Activated naive CD8-positive, alpha-beta T cell treated with anti-CD3 and anti-CD28 coated beads for 36 hours (primary cell): Measurements from ENCODE around the gene TRAF3IP1. TPM values are rescaled to one million over a fixed set of nuclear protein-coding genes. Genes with fewer than 3 reads are reported as not detected.
"Not testable (repeated sequence)": the region's sequence is repeated elsewhere in the genome, so short reads cannot be mapped to it uniquely, and the experiment has no call there.

ENCODE experiments used
- DNase-seq: peaks from one replicate; pipeline ENCODE4 v3.0.0; 2021
- H3K27ac Mint-ChIP-seq: one replicate; pipeline ENCODE4 v1.8.0; 2022; ENCODE audit warnings: mild to moderate bottlenecking, moderate library complexity, mixed read lengths
- H3K27me3 Mint-ChIP-seq: one replicate; pipeline ENCODE4 v1.8.0; 2022; ENCODE audit warnings: mild to moderate bottlenecking, mixed read lengths
- H3K36me3 Mint-ChIP-seq: one replicate; pipeline ENCODE4 v1.8.0; 2021; ENCODE audit warnings: mild to moderate bottlenecking, mixed read lengths
- H3K4me1 Mint-ChIP-seq: one replicate; pipeline ENCODE4 v1.8.0; 2021; ENCODE audit warnings: mixed read lengths
- H3K4me3 Mint-ChIP-seq: one replicate; pipeline ENCODE4 v1.8.0; 2022; ENCODE audit warnings: mild to moderate bottlenecking, moderate library complexity, mixed read lengths
- H3K9me3 Mint-ChIP-seq: one replicate; pipeline ENCODE4 v1.8.0; 2022; ENCODE audit warnings: mixed read lengths
- total RNA-seq, 2 experiments: library from RNA; stranded (reverse); gene quantifications; one replicate each; pipeline ENCODE4 v1.2.3, GENCODE V29; 2021

TRAF3IP1 gene
- total RNA-seq, 2 experiments from 2014 or later = 8.4 to 11.0 TPM

DNA sequence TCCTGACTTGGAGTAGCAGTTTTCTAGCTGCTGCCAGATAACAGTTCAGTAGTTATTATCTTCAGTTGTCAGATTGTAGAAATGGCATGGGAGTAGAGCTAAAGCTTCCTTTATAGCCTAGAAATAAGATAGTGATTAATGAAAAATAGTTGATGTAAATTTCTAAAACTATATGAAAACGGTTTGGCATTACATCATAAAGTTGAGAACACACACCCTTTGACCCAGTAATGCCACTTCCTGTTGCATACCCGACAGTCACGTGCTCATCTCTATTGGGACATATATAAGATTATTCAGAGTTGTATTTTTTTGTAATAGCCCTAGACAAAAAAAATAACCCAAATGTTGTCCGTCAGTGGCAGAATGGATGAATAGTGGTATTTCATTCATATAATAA lies 67.0 kb downstream of the TRAF3IP1 start:
- Mint-ChIP-seq H3K27ac (no peak overlapping the region), H3K4me3 (no peak overlapping the region), H3K4me1 (no peaks in the 10 kb centered on the region), H3K9me3 (no peaks in the 10 kb centered on the region), H3K36me3 (peaks cover 7% of the 10 kb centered on the region), H3K27me3 (no peaks in the 10 kb centered on the region)
- no peak for DNase-seq

DNA sequence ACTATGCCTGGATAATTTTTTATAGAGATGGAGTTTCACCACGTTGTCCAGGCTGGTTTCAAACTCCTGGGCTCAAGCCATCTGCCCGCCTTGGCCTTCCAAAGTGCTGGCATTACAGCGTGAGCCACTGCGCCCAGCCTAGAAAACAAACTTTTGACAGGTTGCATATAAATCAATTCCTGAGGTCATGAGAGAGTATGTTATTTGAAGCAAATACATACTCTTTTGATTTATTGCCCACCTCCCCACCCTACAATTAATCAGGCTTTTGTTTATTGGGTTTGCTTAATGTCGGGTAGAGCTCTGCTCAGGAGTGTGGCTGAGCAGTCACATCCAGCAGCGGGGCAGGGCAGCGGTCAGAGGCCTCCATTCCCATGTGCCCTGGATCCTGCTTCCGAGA lies 68.5 kb downstream of the TRAF3IP1 start:
- Mint-ChIP-seq H3K27ac (no peak overlapping the region), H3K4me1 (no peaks in the 10 kb centered on the region), H3K9me3 (no peaks in the 10 kb centered on the region), H3K4me3 (no peak overlapping the region), H3K27me3 (no peaks in the 10 kb centered on the region), H3K36me3 (peaks cover 4% of the 10 kb centered on the region)
- DNase-seq = no peak

DNA sequence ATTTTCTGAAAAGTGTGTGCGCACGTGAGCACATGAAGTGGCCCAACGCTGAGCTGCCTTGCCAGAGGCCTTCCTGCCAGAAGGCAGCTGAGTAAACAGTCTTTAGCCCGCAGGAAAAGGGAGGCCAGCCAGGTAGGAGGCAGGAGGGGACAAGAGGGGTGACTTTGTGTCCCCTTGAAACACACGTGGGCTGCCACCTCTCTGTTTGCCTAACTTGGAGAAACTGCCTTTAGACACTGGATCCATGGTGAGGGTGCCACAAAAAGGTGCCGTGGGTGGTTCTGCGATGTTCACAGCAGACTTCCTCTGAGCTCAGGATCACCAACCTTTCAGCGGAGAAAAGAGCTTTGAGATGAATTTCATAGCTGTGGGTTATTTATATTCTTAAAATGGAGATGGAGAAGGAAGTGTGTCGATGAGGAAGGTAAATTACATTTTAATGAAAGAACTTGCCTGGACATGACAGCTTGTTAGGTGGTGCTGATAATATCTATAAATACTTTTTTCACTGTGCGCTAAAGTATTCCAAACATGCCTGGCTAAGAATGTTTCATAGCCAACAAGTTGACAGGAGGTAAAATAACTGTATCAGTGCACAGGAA lies 69.8 kb downstream of the TRAF3IP1 start:
- no peaks in the 10 kb centered on the region for H3K4me1 Mint-ChIP-seq
- H3K36me3 Mint-ChIP-seq = no peaks in the 10 kb centered on the region
- H3K4me3 Mint-ChIP-seq = no peak overlapping the region
- no peak overlapping the region for H3K27ac Mint-ChIP-seq
- no peak for DNase-seq
- no peaks in the 10 kb centered on the region for H3K27me3 Mint-ChIP-seq
- H3K9me3 Mint-ChIP-seq = no peaks in the 10 kb centered on the region

DNA sequence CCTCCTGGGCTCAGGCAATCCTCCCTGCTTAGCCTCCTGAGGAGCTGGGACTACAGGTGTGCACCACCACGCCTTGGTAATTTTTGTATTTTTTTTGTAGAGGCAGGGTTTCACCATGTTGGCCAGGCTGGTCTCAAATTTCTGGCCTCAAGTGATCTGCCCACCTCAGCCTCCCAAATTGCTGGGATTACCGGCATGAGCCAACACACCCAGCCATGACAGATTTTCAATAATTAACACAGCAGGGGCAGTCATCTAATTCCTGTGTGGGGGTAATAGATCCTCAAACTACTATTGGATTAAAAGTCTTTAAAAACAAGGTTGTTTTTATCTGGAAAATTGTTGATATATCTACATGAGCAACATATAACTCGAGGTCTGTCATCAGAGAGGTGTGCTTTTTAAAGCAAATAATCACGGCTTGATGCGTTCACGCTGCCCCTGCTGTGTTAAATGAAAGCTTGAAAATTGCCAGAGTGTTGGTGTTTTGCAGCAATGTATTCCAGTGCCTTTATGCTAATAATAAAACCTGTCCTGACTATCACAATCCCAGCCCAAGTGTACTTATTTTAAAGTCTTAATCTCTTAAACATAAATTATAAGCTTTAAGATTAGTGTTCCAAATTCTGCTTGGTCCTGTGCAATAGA lies 70.8 kb downstream of the TRAF3IP1 start:
- H3K27ac Mint-ChIP-seq = no peak overlapping the region
- no peaks in the 10 kb centered on the region for H3K36me3 Mint-ChIP-seq
- H3K27me3 Mint-ChIP-seq = no peaks in the 10 kb centered on the region
- no peaks in the 10 kb centered on the region for H3K4me1 Mint-ChIP-seq
- DNase-seq = no peak
- no peak overlapping the region for H3K4me3 Mint-ChIP-seq
- H3K9me3 Mint-ChIP-seq = no peaks in the 10 kb centered on the region

DNA sequence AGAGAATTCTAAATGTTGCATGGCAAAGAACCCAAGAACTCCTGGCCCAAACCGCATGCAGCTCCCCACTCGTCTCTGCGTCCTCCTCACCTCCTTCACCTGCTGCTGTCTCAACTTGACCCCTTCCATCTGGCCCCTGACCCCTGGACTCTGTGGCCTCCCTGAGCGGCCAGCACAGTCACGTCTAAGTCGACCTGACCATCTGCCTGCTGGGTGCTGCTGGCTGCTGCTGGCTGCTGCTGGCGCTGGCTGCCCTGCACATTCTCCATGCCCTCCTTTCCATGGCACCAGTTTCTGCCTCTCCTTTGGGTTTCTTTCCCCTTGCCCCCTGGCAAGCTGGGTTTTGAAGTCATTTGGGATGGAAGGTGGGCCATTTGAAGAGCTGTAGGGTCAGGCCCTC lies 76.3 kb downstream of the TRAF3IP1 start:
- Mint-ChIP-seq H3K27me3 (no peaks in the 10 kb centered on the region), H3K9me3 (no peaks in the 10 kb centered on the region), H3K27ac (no peak overlapping the region), H3K4me1 (no peaks in the 10 kb centered on the region), H3K4me3 (no peak overlapping the region), H3K36me3 (no peaks in the 10 kb centered on the region)
- no peak for DNase-seq

DNA sequence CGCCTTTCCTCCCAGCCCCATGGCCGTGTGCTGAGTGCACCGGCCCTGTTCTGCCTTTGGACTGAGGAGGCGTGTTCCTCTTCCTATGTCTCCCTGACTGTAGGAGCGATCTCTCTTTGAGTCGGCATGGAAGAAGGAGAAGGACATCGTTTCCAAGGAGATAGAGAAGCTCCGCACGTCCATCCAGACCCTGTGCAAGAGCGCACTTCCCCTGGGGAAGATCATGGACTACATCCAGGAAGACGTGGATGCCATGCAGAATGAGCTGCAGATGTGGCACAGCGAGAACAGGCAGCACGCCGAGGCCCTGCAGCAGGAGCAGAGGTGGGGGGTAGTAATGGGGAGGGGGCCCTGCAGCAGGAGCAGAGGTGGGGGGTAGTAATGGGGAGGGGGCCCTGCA lies 77.0 kb downstream of the TRAF3IP1 start:
- H3K27me3 Mint-ChIP-seq = no peaks in the 10 kb centered on the region
- H3K4me1 Mint-ChIP-seq = no peaks in the 10 kb centered on the region
- H3K36me3 Mint-ChIP-seq = no peaks in the 10 kb centered on the region
- H3K4me3 Mint-ChIP-seq = no peak overlapping the region
- H3K27ac Mint-ChIP-seq = no peak overlapping the region
- DNase-seq = no peak
- no peaks in the 10 kb centered on the region for H3K9me3 Mint-ChIP-seq

DNA sequence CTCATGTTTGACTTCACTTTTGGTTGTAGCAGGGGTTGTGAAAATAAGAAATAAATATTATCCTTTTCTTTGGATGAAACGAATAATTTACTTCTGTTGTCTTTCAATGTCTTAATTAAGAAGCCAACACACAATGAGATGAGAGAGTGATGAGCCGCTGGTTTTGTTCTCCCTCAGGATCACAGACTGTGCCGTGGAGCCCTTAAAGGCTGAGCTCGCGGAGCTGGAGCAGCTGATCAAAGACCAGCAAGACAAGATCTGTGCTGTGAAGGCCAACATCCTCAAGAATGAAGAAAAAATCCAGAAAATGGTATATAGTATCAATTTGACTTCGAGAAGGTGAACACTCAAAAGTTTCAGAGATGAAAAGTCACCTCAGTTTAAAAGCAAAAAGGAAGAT lies 78.3 kb downstream of the TRAF3IP1 start:
- H3K36me3 Mint-ChIP-seq = no peaks in the 10 kb centered on the region
- no peak overlapping the region for H3K4me3 Mint-ChIP-seq

DNA sequence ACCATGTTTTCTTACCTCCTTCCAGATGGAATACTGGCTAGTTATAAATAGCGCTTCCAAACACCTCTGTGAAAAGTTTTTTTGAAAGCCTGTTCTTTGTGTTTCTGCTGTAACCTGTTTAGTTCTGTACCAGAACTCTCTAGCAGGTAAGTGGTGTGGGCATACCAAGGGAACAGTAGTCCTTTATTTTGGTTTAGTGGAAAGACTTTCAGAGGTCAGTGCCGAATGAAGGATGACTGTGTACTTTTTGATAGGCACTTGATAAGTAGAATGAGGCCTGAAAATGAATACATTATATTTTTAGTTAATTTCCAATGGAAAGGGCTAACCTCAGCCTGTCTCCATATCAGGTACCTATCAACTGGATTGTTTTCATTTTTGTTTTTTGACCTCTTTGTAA lies 78.8 kb downstream of the TRAF3IP1 start:
- no peaks in the 10 kb centered on the region for H3K4me1 Mint-ChIP-seq
- DNase-seq = no peak
- H3K9me3 Mint-ChIP-seq = no peaks in the 10 kb centered on the region
- no peaks in the 10 kb centered on the region for H3K27me3 Mint-ChIP-seq
- no peak overlapping the region for H3K4me3 Mint-ChIP-seq
- H3K27ac Mint-ChIP-seq = no peak overlapping the region
- H3K36me3 Mint-ChIP-seq = no peaks in the 10 kb centered on the region

More for the DNA sequence above, 78.3 kb downstream of the TRAF3IP1 start:
- Mint-ChIP-seq H3K9me3 (no peaks in the 10 kb centered on the region), H3K27ac (no peak overlapping the region), H3K27me3 (no peaks in the 10 kb centered on the region), H3K4me1 (no peaks in the 10 kb centered on the region)
- DNase-seq = no peak

DNA sequence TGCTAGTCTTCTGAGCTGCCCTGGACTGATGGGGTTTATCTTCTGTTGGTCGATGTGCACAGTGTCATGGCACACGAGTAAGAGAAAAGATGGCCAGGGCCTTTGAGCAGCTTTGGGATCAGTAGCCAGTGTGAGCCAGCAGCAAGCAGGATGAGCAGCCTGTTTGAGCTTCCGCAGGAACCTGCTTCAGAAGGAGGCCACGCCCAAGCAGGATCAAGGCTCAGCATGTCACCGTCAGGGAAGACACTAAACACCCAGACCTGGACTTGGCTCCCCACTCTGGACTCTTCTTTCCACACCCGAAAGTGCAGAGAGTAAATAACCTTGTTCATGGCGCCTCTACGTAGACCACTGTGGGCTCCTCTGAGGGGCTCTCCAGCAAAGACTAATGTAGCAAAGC lies 81.2 kb downstream of the TRAF3IP1 start:
- Mint-ChIP-seq H3K4me1 (peaks cover 6% of the 10 kb centered on the region), H3K4me3 (no peak overlapping the region), H3K36me3 (no peaks in the 10 kb centered on the region), H3K27ac (no peak overlapping the region), H3K9me3 (no peaks in the 10 kb centered on the region), H3K27me3 (no peaks in the 10 kb centered on the region)
- no peak for DNase-seq

DNA sequence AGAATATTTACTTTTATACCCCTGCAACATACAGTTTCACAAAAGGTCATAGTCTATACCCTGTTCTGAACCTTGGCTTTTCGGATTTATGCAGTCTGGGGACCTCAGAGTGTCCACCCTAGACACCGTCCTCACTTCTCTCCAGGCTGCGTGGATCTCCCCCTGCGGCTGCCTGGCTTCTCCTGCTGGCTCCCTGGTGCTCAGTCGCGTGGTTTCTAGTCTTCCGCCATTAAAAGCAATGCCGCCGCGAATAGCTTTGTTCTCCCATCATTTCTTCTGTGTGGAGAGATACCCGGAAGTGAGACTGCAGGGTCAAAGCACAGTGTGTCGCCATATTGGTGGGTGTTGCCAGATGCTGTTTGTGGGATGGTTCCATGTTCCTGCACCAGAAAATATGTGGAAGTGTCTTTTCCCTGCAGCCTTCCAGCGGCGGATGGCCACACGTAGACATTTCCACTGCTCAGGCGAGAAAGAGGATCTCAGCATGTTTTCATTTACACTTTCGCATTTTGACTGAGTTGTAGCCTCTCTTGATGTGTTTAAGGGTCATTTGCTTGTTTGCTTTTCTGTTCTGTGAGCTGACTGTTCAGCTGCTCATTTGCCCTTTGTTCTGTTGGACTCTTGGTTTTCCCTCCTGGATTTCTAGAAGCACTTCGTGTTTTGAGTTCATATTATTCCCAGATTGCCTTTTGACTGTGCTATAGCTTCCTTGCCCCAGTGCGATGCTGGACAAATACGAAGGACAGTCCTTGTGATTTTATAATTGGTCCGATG lies 83.5 kb downstream of the TRAF3IP1 start:
- Mint-ChIP-seq H3K27me3 (no peaks in the 10 kb centered on the region), H3K36me3 (no peaks in the 10 kb centered on the region), H3K4me1 (peaks cover 6% of the 10 kb centered on the region), H3K9me3 (no peaks in the 10 kb centered on the region), H3K4me3 (no peak overlapping the region), H3K27ac (no peak overlapping the region)
- no peak for DNase-seq

DNA sequence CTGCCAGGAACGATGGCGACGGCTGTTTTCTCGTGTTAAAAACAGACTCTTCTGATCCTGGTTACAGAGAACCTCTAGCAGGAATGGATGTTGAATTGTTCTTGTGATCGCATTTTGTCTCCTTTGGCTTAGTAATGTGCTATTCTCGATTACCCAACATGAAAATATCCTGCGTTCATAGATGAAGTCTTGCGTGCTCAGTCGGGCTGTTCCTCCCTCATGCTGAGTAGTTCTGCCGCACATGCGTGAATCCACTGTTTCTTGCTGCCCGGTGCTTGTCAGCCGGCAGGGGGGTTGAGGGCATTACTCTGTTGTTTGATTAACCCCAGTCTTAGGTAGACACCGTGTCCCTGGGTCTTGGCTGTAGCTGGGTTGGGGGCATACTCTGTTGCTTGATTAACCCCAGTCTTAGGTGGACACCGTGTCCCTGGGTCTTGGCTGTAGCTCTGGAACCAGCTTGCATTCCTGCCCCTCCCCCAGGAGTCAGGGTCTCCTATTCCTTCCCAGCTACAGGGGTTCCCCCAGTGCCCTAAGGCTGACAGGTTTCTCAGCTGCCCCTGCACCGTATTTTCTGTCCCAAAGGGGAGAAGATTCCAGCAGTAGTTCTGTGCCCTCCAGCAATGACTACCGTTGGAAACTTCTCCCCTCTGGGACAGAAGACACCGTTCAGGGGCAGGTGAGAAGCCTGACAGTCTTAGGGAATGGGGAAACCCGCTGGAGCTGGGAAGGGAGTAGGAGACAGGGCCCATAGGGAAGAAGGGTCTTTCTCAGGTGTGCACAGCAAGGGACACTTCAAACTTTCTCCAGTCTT lies 84.3 kb downstream of the TRAF3IP1 start:
- no peak overlapping the region for H3K4me3 Mint-ChIP-seq
- no peak overlapping the region for H3K27ac Mint-ChIP-seq
- H3K9me3 Mint-ChIP-seq = no peaks in the 10 kb centered on the region
- DNase-seq = no peak
- H3K4me1 Mint-ChIP-seq = peaks cover 6% of the 10 kb centered on the region
- no peaks in the 10 kb centered on the region for H3K27me3 Mint-ChIP-seq
- H3K36me3 Mint-ChIP-seq = no peaks in the 10 kb centered on the region

DNA sequence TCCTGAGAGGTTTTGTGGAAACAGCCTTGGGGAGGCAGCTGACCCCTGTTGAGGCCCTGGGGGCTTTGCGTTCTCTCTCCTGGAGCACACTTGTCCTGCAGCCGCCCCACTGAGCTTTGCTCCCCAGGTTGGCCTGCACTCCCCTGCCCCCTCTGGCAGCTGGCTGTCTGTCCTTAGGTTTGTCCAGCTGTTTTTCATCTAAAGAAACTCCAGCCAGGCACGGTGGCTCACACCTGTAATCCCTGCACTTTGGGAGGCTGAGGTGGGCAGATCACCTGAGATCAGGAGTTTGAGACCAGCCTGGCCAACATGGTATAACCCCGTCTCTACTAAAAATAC lies 84.9 kb downstream of the TRAF3IP1 start:
- not testable (repeated sequence) for H3K4me3 Mint-ChIP-seq, DNase-seq, H3K36me3 Mint-ChIP-seq, H3K27ac Mint-ChIP-seq, H3K9me3 Mint-ChIP-seq, H3K4me1 Mint-ChIP-seq, H3K27me3 Mint-ChIP-seq

DNA sequence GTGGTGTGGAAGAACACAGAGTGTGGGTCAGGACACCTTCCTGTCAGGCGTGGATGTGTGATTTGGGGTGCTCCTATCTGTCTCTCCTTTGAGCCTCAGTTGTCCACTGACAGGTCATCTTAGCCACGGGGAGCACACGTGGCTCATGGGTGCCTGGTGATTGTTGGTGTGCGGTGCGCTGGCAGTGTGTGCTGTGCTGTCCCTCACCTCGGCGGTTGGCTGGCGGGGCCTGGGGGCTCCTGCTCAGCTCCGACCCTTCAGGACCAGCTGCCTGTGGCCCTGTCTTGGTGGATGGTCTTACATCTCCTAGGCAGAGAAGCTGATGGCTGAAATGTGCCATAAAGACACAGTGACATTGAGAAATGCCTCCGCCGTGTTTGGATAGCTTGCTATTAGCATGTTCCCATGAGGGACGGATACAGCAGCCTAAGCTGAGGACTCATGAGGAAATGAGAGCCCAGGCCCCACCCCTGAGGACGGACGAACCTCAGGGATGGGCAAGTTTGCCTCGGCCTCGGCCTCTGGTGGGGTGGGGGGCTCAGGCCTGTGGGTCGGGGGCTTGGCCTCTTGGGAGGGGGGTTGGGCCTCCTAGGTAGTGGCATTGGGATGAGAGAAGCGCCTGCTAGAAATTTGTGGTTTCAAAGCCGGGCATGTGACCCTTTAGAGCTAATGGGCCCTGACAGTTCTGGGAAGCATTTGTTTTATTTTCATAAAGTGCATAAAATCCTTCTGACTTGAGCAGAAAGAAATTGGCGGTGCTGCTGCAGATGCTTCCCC lies 86.1 kb downstream of the TRAF3IP1 start:
- H3K27ac Mint-ChIP-seq = no peak overlapping the region

DNA sequence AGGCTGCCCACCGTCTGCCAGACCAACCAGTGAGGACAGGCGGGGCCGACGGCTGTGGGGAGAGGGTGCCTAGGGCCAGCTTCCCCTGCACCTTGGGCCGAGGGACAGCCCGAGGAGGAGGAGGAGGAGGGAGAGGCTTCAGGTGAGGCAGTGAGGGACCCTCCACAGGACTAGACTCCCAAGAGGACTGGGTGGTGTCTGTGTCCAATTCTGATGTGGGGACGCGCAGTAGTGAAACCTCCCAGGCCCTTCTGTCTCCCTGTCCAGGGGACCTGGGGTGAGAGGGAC lies 86.6 kb downstream of the TRAF3IP1 start:
- no peaks in the 10 kb centered on the region for H3K27me3 Mint-ChIP-seq
- H3K36me3 Mint-ChIP-seq = no peaks in the 10 kb centered on the region
- H3K4me3 Mint-ChIP-seq = no peak overlapping the region
- H3K9me3 Mint-ChIP-seq = no peaks in the 10 kb centered on the region
- no peak for DNase-seq
- H3K4me1 Mint-ChIP-seq = peaks cover 6% of the 10 kb centered on the region
- no peak overlapping the region for H3K27ac Mint-ChIP-seq

More for the DNA sequence above, 86.1 kb downstream of the TRAF3IP1 start:
- DNase-seq = no peak
- H3K27me3 Mint-ChIP-seq = no peaks in the 10 kb centered on the region
- H3K4me1 Mint-ChIP-seq = peaks cover 6% of the 10 kb centered on the region
- H3K36me3 Mint-ChIP-seq = no peaks in the 10 kb centered on the region
- H3K4me3 Mint-ChIP-seq = no peak overlapping the region
- H3K9me3 Mint-ChIP-seq = no peaks in the 10 kb centered on the region

DNA sequence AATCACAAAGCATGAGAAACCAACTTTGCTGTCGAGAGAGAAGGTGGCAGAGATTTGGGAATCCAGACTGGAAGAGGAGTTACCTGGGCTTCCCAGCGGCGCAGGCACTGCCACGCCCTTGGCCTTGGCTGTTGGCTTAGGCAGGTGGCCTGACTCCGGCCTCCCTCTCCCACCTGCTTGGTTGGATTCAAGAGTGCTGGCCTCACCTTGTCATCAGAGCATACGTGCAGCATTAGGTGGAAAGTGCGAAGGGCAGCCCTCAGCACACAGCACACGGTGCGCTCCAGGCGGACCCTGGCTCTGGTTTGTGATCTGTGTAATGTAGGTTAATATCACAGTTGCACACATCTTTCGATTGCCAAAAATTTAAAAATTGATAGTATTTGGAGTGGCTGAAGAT lies 87.2 kb downstream of the TRAF3IP1 start:
- Mint-ChIP-seq H3K4me3 (no peak overlapping the region), H3K27me3 (no peaks in the 10 kb centered on the region), H3K27ac (no peak overlapping the region), H3K4me1 (peaks cover 6% of the 10 kb centered on the region), H3K9me3 (no peaks in the 10 kb centered on the region), H3K36me3 (no peaks in the 10 kb centered on the region)
- DNase-seq = no peak
